CD4-positive, alpha-beta T cell treated with Interleukin-4 for 4 hours (primary cell): Measurements from ENCODE around the gene CPEB4.

Experiments
- DNase-seq: peaks from one replicate; pipeline ENCODE4 v3.0.0-alpha.2; 2020

The CPEB4 gene

DNA sequence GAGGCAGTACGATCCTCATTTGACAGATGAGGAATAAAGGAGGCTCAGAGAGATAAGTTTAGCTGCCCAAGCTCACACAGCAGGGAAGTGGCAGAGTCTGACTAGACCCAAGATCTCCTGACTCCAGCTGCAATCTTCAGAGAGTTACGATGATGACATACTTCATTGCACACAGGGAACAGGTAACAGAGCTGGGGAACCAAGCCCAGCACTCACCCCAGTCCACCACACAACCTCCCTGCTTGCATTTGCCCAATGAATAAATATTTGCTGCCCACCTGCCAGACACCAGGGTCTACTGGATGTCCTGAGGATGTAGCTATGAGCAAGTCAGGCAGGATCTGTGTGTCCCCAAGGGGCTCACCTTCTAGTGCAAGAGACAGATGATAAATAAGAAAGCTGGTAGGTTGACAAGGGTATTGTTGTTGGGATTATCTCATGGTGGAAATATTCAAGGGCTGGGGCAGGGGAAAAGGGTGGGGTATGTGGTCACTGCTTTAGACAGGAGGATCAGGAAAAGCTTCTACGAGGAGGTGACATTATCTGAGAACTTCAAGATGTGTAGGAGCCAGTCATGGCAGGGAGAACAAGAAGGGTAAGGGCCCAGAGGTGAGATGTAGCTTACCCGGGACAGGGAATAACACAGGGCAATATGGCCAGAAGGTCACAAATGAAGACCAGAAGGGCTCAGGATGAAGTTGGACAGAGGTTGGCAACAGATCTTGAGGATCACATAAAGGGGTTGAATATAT is 28.6 kb upstream of the CPEB4 start:
- no peak for DNase-seq

- DNase-seq = no peak
These were observed 26.1 kb upstream of the CPEB4 start for GRCh38 chr5:173862047-173862477.

- no peak for DNase-seq
These were observed 24.8 kb upstream of the CPEB4 start for GRCh38 chr5:173863359-173863758.

DNA sequence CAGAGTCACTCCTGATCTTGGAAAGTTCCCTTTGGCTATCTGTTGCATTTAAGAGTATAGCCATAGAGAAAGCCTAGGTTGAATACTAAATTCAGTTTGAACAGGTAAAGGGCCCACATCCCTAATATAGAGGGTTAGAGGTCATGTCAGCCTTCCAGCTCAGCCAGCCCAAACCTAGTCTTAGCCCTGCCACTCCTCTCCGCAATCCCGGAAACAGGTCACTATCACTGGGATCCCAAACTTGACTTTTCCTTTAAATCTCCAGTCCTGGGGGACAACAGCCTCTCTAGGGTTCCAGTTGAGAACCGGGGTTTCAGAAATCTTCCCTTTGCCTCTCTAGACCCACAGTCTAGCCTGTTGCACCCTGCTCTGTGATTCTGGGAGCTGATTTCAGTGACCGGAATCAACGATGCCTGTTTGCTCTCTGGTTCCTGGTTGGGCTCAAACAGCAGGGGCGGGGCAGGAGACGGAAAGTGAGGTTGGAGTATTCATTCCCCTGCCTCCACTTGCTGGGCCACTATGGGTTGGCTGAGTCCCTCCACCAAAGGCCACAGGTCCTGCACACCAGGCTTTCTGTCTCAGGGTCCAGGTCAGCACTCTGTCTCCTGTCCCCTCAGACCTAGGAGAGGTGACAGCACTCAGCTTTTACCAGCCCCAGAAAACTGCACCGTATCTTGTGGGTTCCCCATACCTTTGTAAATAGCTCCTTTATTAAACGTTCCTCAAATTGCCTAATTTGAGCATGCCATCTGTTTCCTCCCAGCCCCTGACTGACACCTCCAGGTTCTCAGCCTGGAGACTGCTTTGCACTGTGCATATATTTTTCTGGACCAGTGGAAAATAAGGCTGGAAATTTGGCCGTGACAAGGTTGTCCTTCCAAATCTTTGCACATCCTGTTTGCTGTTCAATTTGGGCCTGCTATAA is 23.8 kb upstream of the CPEB4 start:
- no peak for DNase-seq

DNA sequence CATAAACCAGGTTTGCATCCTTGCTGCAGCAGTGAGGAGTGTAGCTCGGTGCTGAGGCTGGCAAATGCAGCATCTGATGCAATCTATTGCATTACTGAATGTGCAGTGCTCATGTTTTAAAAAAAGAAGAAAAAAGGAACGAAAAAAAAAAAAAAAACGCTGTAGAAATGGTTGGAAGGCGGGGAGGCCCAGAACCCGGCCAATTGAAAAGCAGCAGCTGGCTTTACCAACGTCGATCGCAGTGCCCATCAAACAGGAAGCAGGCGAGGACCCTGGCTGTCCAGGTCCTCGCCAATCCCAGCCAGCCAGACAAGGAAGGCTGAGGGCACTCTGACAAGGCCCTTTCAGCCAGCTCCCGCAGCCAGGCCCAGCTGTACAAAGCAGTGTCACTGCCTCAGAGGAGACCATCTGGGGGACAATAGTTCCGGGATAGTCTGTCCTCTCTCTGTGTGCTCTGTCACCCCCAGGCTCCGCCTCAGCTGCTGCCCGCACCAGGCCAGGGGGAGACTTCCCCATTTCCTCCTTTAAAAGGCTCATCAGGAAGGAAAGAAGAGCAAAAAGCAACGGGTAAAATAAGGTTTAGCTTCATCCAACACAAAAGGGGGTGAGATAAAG is 21.8 kb upstream of the CPEB4 start:
- no peak for DNase-seq

DNA sequence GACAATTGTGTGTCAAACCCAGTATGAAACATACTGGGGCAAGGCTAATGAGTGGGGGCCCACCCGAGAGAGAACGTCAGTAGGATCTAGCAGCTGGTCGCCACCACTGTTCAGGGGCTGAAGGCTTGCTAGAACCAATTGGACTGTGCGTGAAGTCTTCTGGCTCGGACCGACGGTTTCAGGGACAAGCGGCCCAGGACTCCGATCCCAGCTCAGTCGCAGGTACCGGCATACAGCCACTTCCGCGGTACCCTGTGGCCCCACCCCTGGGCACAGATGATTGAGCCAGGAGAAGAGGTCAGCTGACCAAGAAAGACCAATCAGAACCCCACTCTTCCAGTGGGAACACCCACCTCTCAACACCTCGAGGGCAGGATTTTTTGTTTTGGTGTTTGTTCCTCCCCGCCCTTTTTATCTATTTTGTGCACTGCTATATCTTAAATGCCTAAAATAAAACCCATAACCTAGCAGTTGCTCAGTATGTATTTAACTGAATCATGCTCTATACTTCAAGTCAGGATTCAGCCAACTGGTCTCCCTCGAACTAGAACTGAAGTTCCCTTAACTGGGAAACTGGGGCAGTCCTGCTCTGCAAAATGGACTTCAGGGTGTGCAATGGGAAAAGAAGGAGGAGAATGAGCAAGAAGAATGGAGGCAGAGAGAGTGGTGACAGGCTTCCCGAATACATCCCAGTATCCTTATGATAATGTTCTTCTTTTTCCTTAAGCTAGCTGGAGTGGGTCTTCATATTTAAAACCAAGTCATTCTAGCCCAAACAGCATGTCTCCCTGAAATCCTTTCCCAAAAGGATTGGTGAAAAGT is 21.1 kb upstream of the CPEB4 start:
- DNase-seq = no peak

- no peak for DNase-seq
These were observed 19.9 kb upstream of the CPEB4 start for GRCh38 chr5:173868096-173868880.

GRCh38 chr5:173869316-173869715 is 18.8 kb upstream of the CPEB4 start:
- DNase-seq = no peak

DNA sequence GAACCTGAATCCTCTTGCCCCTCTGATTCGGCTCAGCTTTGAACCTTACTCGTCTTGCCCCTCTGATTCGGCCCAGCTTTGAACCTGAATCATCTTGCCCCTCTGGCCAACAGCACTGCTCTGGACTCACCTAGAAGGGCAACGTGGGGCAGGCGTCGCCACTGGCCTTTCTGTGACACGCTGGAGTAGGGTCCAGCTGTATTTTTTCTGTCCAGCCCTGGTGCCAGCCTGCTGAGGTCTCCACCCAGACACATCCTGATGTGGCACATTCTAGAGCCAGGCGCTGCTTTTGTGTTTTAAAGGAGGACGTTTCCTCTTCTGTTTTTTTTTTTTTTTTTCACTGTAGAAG is 15.2 kb upstream of the CPEB4 start:
- DNase-seq = no peak

DNA sequence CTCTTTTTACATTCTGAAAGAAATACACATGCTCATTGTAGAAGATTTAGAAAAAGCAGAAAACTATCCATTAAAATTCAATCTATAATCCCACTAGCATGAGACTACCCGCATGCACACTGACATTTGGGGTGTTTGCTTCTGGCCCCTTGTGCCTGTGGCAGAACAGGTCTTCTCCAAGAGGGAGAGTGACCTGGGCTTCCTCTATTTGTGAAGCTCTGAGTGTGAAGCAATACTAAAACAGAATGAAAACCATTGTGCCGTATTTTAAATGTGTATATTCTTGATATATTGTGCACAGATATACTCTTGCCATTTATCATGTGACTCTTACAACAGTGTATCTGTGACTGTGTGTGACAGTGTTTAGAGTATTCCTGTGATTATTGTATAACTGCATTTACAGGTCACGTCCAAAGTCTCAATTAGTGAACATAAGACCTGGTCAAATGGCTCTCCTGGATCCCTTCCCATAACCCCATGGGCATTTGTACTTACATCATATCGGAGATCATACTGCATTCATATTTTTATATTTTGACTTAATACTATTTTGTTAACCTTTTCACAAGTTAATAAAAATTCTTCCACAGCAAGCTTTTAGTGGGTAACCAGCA is 14.7 kb upstream of the CPEB4 start:
- DNase-seq = no peak

DNA sequence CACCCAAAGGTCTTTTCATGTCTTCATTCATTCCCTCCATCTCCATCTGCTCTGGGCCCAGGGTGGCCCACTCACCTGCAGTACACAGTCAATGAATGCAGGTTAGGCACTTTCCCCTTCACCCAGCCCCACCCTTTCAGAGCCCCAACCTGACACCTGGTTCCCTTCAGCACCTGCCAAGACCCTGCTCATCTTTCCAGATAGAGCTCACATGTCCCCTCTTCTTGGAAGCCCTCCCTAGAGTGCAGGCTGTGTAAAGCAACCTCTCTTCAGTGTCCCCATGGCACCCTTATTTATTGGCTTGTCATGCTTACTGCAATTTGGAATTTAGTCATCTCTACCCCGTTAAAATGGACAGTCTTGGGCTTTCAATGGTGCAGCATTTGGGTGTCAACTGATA is 13.0 kb upstream of the CPEB4 start:
- DNase-seq = no peak

DNA sequence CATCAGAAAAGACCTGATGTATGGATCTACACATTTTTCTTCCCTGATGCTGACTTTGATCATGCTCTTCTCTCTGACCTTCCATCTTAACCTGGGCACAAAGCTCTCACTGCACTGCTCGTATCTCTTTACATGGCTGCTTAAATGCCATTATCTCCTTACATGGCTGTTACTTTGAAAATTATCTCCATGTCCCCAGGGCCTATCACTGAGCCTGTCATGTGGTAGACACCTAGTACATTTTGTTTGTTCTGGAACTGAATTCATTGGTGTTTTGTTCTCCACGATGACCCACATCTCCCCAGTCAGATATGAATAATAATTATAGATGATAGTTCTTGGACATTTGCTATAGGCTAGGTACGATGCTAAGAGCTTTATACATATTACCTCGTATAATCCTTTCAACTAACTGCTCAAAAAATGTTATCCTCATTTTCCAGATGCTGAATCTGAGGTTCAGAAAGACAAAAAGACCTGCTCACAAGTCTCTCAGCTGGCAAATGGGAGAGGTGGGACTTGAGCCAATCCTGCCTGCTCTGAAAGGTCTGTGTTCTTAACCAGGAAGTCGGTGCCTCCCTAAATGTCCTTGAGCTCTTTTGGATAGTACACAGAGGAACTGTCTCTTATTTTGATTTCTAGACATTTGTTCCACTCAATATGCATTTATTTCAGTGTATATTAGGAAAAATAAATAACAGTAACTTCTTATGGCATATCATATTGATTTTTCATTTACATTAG is 9.8 kb upstream of the CPEB4 start:
- DNase-seq = no peak

- DNase-seq = no peak
These were observed 7.7 kb upstream of the CPEB4 start for GRCh38 chr5:173880306-173880985.

GRCh38 chr5:173881811-173882575 is 6.2 kb upstream of the CPEB4 start:
- DNase-seq = no peak

GRCh38 chr5:173882632-173883031 is 5.5 kb upstream of the CPEB4 start:
- no peak for DNase-seq

DNA sequence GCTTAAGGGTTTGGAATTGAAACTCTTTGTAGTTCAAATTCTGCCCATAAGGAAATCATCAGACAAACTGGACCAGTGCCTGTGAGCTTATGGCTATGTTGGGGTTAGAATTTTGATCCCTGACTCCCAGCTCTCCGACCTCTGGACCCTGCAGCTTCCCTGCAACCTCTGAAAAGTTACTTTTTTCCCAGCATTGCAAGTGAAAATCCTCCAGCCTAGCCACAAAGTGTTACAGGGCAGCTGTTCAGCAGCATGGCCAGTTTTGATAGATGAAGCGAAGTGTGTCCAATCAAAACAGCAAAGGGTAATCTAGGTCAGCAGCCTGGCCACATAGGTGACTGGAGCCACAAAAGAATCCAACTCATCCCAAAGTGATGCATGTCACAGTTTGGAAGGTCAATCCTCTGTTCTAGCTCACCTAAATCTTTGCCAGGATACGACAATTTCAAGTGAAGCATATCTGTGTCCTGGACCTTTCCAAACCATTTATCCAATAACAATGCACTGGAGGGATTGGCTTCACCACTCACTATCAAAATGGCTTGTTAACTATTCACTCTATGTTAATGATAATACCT is 4.7 kb upstream of the CPEB4 start:
- DNase-seq = no peak

- DNase-seq = peak; percentile 78
These were observed 3.6 kb upstream of the CPEB4 start for GRCh38 chr5:173884402-173885053.

GRCh38 chr5:173885054-173885443 is 3.1 kb upstream of the CPEB4 start:
- no peak for DNase-seq
